ENCODE measurements around the gene KRT28.

KRT28 gene

DNA sequence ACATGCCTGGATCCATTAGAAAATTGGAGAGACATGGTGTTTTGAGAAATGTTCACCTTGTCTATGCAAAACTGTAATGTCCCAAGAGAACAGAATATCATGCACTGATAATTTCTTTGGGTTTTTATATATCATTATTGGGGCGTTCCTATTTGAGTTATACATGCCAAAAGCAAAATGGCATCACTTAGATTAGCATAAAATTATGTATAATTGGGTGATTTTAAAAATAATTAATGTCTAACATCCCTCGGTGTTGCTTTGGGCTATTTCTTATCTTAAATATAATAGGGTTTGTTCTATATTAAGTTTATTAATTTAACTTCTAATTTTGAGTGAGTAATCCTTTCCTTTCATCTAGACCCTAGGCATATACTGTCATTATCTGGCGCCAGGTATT is at the start of gene KRT28:
Gene KRT28, minus strand, starts transcription at position 101 of the 400 bp plus-strand sequence. Its CDS starts 66 bp downstream, at position 35.
- DNase-seq: no peak

DNA sequence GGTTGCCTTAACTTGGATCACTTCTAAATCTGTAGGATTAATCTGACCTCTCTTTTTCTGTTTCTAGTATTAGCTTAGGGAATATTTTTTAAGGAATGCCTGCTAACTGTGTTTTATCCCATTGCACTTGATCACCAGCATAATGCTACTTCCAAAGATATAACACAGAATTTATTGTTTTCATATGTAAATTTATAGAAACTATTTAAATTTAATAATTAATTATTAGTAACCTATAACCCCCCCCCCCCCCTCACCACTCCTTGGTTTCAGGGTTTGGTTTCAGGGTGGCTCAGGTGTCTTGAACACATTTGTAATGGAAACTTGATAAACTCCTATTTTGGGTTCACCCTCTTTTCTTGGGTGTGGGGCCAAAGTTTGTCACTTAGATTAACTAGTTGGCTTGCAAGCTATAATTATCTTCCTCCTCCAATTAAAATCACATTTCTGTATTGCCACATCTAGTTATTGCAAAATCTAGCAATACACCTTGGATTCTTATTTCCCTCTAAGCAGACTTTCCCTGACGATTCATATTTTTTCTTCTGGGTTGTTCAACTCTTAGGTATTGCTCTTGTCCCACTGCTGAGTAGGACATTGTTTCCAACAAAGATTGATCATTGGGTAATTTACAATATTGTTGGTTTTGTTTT is 49.0 kb upstream of the KRT28 start:
- DNase-seq: no peak

DNA sequence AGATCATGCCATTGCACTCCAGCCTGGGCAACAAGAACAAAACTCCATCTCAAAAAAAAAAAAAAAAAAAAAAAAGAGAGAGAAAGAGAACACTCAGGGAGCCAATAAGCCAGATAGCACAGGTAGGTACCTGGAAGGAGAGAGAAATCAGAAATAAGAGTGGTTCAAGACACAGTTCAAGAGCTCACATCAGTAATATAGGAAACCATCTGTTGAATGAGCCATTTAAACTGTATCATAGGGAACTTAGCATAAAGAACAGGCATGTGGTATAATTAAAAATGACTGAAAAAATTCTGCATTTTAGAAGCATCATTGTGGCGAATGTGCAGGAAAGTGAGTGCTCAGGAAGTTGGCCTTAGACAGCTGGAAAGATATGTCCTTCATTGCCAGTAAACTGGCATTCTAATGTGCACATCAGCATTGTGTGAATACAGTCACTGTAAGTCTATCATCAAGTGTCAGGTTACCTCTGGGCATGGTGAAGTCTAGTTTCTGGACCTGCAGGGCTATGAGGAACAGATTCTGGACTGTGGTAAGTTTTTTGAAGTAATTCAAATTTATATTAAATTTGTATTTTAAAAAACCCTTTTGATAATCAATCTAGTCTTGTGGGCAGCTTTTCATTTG is 46.9 kb upstream of the KRT28 start:
- peak; percentile 23 for DNase-seq

DNA sequence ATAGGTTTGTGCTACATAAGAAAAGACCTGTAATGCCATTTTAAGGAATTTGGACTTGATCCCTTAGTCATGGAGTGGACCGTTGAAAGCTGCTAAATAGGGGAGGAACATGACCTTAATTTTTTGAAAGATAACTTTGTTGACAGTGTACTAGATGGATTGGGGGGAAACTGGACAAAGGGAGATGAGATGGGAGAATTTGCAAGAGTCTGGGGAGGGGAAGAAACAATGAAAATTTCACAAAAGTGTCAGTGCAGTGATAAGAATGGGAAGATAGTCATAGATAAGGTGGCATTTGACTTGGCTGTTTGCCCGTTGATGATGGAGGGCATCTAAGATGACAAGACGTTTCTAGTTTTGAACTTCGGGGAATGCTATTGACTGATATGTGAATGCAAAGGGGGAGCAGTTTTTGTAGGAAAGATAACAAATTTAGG is 44.9 kb upstream of the KRT28 start:
- no peak for DNase-seq

GRCh38 chr17:40843242-40843641 is 43.5 kb upstream of the KRT28 start:
- DNase-seq: no peak

- DNase-seq: no peak
These were observed 41.5 kb upstream of the KRT28 start for GRCh38 chr17:40841246-40841645.

DNA sequence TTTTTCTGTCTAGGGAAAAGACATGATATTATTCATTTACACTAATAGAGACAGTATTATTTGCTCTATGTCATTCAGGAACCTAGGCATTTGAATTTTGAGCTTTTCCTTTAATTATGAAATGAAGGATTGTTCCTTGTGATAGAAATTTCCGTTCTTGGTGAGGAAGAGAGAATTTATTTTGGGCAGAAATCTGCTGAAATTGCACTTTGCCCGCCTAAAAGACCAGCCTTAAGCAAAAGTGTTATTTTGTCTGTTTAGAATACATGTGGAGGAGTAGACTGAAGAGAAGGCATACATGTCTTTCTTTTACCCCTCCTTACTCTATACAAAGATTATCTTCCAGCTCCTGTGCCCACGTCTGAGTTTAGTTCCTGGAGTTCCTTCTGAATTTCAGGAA is 39.4 kb upstream of the KRT28 start:
- DNase-seq: no peak

- no peak for DNase-seq
These were observed 36.3 kb upstream of the KRT28 start for GRCh38 chr17:40836020-40836419.

- DNase-seq: no peak
These were observed 34.1 kb upstream of the KRT28 start for GRCh38 chr17:40833882-40834281.

GRCh38 chr17:40832840-40833239 is 33.1 kb upstream of the KRT28 start:
- peak; percentile 70 for DNase-seq

- no peak for DNase-seq
These were observed 30.5 kb upstream of the KRT28 start for GRCh38 chr17:40830085-40830776.

- no peak for DNase-seq
These were observed 28.8 kb upstream of the KRT28 start for GRCh38 chr17:40828454-40829044.

- no peak for DNase-seq
These were observed 28.1 kb upstream of the KRT28 start for GRCh38 chr17:40827746-40828453.

DNA sequence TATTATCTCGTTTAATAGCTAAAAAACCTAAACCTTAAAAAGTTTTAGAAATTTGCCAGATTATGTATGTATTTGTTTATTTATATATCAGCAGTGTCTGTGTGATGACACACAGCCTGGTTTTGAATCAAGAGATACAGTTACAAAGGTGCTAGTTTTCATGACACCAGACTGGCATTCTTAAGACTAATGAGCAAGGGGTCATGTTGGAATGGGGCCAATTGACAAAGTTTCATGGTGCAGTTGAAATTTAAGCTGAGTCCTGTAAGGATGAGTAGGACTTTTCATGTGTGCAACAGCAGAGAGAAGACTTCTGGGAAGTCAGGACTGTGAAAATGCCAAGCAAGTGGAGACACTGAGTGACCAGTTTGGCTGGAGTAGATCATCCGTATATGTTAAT is 25.8 kb upstream of the KRT28 start:
- no peak for DNase-seq

GRCh38 chr17:40824015-40824832 is 24.5 kb upstream of the KRT28 start:
- no peak for DNase-seq

DNA sequence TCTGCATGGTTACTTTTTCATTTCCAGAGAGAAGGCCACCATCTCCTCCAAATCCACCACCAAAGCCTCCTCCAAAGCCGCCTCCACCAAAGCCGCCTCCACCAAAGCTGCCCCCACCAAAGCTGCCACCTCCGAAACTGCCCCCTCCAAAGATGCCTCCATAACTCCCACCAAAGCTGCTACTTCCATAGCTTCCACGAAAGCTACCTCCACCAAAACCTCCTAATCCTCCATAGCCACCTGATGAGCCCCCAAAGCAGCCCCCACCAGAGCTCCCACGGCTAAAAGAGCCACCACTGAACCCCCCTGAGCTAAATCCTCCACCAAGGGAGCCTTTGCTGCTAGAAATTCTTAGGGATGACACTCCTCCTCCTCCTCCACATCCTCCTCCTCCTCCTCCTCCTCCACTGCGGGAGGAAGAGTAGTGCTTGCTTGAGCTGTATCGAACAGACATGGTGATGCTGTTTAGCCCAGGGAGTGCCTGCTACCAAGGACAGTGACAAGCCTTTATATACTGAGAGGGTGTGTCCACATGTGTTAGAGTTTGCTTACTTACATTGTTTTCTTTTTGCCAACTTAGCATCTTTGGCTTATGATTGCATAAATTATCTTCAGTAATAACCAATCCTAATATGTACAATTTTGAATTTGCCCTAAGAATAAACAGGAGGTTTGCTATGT is 22.5 kb upstream of the KRT28 start, which contains the start of gene KRT10:
Gene KRT10, minus strand, starts transcription at position 483 of the 681 bp plus-strand sequence. Its CDS starts 29 bp downstream, at position 454.
- no peak for DNase-seq

GRCh38 chr17:40821536-40821935 is 21.8 kb upstream of the KRT28 start:
- no peak for DNase-seq

DNA sequence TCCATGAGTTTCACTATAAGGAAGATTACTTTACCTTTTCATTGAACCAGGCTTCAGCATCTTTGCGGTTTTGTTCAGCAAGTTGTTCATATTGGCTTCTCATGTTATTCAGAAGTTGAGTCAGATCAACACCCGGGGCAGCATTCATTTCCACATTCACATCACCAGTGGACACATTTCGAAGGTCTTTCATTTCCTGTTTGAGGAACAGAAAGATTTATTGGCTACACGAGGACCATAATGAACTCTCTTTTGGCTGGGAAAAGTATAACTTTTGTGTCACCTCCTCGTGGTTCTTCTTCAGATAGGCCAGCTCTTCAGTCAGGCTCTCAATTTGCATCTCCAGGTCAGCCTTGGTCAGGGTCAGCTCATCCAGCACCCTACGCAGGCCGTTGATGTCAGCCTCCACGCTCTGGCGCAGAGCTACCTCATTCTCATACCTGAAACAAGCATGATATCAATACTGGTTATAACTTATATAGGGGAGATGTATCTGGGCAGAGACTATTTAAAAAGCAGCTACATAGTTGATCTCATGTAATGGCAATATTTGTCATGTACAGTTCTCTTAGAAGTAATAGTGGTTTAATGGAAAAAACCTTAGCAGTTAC is 20.6 kb upstream of the KRT28 start:
- DNase-seq: no peak

- DNase-seq: peak; percentile 20
These were observed 19.9 kb upstream of the KRT28 start for GRCh38 chr17:40819528-40820125.

GRCh38 chr17:40818733-40819527 is 19.2 kb upstream of the KRT28 start:
- peak; percentile 88 for DNase-seq

All from NCI-H69 (cell line).